Right kidney (tissue), 1 donor: Measurements from ENCODE around the gene SCGB1A1.

Experiments
- DNase-seq: peaks from one replicate; pipeline ENCODE4 v3.0.0-alpha.2; 2016

SCGB1A1 gene

DNA sequence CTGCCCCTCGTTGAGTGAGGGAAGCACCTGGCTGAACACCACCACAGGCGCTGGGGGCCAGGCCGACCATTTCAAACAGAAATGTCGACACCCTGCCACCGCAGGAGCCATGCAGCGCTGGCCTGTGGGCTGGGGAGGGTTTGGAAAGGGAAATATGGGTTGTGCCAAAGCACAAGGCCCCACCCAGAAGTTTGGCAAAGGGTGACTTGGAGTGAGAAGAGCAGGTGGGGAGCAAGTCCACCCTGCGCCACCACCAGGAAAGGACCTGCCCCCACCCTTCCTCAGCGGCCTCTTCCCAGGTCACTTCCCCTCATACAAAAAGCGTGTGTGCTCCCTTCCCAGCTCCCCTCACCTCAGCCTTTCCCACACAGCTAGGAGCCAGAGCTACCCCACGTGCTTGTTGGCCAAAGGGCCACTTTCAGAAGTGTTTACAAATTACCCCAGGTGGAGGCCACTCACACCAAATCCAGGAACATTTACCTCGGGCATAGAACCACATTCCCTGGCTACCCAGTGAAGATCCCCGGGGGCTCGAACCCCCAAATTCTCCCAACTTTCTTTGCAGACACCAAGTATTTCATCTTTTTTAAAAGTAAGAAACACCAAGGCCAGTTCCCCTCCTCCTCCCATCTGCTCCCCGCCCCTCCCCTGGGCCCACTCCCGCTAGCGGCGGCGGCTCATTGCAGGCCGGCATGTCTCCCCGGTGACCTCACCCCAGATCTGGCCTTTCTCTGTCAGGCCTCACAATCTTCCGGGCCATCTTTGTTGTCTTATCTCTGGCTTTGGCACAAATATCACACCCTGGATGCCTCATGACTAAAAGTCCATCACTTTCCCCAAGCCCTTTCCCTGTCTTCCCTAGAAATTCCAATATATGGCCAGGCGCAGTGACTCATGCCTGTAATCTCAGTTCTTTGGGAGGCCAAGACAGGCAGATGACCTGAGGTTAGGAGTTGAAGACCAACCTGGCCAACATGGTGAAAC, 20.5 kb upstream of the SCGB1A1 start:
- DNase-seq = no peak

DNA sequence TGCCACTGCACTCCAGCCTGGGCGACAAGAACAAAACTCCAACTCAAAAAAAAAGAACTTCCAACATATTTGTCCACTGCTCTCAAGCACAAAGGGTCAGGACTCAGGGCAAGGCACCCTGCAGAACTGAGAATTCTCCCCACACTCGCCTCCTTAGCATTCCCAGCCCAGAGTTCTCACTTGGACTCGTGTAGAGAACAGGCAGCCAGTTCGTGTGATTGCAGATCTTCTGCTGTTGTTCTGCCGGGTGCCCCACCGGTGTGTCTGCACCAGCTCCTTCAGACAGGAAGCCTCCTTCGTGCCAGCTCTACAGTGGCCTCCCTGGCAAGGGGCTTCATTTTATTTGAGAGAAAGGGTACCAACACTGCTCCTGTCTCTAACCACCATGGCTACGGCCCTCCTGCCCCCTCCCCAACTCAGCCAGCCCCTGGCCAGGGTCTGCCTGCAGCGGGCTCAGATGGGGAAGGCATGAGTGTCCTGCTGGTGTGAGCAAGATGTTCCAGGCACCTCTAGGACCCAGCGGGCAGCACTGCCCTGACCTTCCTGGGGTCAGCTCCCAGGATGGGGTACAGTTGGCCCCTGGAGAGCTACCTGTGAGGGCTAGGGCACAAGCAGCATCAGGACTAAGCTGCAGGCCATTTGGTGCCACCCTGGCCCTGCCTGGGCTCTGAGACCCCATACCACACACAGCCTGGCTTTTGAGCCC, 19.5 kb upstream of the SCGB1A1 start:
- no peak for DNase-seq

DNA sequence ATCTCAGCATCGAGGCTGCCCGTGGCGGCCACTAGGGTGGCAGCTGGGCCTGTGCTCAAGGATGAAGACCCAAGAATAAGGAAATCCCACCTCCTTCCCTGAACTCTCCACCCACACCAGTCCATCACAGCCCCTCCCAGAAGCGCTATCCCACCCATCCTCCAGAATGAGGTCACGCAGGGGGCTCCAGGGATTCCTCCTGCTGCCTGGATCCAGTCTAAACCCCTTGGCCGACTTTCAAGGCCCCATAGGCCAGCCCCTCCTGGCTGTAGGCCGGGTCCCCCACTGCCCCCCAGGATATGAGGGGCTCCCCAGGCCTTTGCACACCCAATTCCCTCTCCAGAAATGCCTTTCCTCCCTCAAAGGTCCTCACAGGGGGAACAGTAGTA, 19.0 kb upstream of the SCGB1A1 start:
- DNase-seq = no peak

DNA sequence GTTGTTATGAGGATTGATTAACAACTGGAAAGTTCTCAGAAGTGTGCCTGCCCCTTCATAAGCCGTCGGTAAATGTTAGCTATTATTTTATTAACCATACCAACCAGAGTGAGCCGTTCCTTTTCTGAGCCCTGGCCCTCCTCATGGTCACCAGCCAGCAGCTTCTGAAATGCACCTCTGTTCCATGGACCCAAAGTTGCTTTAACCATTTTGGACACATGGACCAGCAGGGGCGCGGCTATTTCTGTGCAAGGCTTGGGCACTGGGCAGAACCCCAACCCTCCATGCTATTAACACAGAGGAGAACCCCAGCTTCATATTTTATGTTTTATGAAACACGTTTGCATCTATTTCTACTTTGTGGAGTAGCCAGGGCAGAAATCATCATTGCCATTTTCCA, 18.6 kb upstream of the SCGB1A1 start:
- DNase-seq = no peak

DNA sequence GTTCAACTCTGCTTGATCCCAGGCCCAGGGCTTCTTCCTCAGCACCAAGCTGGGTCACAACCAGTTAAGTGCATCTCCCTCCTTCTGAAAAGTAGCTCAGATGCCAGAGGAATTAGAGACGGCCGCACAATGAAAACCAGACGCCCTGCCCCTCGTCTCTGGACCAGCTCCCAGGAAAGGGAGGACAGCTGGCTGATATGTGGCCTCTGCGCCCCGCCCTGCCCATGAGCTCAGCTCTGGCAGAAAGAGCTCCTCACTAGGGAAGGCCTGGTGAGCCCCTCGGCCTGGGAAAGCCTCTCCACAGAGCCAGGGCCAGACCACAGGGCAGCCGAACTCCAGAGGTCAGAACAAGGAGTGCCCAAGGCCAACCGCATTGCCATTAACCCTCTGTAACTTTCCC, 18.1 kb upstream of the SCGB1A1 start:
- no peak for DNase-seq

DNA sequence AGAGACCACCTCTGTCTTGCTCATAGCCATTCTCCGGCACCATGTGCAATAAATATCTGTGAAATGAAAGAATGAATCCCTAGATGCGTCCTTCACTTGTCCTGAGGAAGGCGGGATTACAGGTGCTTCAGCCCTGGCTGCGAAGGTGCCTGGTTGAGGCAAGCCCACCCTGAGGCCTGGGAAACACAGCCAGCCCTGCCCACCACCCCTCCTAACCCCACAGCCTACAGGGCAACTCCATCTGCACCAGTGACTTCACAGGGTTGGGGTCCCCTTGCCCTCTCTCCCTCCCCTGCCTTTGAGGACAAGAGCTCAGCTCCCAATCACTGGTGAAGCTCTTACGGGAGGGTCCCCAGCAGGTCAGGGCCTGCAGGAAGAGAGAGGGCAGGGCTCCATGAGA, 17.5 kb upstream of the SCGB1A1 start:
- DNase-seq = no peak

DNA sequence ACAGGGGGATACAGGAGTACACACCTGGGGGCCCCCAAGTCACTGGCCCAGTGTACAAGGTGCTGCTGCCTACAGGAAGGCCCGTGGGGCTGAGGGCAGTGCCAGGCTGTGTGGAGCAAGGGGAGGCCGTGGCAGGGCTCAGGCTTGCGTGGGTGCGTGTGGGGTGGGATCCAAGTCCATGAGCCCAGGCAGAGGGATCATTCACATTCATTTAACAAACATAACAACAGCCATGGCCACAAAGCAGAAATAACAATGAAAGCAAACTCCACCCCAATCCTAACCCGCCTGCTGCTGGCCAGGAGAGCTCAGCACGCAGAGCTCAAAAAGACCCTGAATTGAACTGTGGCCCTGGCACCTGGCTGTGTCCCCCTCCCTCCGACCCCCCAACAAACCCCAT, 17.0 kb upstream of the SCGB1A1 start:
- no peak for DNase-seq

DNA sequence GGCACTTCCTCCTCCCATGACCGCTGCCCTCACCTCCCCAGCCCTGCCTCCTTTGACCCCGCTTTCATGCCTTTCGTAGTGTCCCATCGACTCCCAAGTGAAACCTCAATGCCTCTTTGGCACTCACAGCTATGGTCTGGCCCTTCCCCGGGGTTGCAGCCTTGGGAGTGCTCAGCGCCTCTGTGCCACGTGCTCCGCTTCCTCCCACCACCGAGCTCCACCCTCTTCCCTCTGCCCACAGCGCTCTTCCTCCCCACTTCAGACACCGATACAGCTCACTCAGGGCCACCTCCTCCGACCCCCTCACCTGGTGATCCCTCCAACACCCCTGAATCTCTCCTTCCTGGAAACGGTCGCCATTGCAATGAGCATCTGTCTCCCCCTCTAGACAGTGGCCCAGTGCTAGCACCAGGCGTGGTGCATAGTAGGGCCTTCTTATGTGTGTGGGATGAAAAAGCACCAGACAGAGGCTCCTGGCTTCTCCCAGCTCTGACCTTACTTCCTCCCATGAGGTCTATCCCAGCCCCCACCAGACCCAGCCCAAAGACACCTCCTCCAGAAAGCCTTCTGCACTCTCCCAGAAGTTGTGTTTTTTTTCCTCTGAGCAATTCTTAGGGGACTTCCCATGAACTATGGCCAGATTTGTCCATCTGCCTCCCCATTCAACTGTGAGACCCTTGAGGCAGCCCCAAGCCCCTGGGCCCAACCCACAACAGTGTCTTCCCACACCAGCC, 16.4 kb upstream of the SCGB1A1 start:
- DNase-seq = no peak

DNA sequence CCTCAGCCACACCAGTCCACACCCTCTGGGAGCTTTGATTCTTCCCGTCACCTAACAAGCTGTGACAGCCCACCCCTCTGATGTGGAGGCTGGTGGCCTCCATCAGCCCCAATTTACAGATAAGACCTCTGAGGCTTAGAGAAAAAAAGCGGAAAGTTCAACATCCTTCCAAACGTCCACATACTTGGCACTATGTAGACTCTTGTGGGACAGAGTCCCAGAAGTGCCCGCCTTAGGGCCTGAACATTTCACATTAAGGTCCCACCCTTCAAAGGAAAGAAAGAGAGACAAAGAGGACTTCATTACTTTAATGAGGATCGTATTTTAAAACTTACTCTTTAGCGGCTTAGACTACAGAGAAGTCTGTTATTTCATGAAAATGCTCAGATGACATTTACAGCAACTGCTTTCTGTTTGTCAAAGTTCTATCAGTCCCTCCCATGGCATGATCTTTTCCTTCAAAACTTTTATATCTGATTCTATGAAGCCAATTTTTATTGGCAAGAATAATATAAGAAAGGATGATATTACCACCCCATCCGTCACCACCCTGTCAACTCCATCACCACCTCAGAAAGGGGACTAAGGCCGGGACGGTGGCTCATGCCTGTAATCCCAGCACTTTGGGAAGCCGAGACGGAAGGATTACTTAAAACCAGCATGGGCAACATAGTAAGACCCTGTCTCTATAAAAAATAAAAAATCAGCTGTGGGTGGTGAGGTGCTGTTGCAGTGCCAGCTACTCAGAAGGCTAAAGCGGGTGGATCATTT, 15.7 kb upstream of the SCGB1A1 start:
- DNase-seq = no peak

DNA sequence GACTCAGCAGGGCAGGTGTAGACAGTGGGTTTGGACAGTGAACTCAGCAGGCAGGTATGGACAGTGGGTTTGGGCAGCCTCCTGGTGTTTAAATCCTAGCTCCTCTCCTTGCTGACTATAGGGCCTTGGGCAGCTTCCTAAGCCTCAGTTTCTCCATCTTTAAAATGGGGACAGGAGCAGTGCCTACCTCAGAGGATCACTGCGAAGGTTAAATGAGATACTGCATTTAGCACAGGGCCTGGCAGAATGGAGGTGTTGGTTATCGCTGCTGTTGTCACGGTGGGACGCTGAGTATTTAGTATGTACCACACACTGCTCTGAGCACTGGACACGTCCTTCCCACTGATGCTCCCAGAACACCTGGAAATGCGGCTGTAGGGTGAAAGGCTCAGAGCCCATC, 14.4 kb upstream of the SCGB1A1 start:
- no peak for DNase-seq

DNA sequence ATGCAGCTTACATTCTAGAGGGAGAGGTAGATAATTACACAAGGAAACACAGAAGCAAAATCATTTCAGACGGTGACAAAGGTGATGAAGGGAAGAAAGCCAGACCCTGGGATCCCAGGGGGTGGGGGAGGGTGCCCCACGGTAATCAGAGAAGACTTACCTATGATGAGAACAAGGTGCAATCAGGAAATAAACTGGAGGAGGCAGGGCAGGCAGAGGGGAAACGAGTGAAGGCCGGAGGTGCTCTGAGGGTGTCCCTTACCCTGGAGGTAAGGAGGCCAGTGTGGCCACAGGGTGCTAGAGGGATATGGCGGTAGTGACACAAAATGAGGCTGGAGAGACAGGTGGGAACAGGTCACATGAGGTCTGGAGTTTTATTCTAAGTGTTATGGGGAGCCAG, 13.9 kb upstream of the SCGB1A1 start:
- DNase-seq = no peak

DNA sequence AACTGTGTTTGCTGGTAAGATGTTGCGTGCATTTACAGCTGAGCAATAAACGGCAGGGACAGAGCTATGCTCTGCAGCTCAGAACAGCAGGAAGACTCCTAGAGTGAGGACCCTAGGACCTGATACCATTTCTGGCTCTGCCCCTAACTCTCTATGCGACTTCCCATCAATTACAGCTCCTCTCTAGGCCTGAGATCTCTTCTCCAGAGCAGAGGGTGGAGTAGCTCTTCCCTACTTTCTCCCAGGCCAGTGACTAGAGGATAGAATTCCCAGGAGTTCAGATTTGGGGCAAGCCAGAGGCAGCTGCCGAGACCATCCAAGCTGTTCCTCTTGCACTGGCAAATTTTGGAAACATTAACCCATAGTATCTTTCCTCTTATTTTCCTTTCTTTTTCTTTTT, 12.8 kb upstream of the SCGB1A1 start:
- no peak for DNase-seq

DNA sequence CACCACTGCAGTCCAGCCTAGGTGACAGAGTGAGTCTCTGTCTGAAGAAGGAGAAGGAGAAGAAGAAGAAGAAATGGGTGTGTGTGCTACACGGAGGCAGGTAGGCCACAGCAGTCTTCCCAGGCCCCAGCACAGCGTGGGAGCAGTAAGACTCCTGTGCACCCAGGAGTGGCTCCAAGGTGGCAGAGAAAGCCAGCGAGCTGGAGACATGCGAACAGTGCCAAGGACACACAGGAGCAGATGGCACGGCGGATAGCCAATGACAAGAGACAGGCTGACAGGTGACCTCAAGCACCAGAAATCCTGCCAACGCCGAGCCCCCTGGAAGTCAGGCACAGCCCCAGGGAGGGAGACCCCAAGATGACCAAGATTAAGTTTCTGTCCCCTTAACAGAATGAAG, 9.0 kb upstream of the SCGB1A1 start:
- DNase-seq = no peak

DNA sequence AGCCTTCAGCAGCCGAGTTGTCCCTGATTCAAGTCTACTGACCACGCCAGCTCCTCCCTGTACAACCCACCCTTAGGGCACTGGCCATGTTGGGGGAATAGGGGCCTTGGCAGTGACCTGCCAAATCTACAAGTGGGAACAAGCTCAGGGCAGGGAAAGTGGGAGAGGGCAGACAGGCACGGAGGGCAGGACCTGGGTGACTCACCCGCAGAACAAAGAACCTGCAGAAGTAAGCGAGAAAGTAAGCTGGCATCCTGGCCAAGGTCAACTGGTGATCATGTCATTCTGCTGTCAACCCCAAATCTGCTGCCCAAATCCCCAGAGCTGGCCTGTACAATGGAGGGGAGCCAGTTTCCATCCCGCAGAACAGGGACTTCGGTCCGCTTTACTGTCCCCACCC, 7.9 kb upstream of the SCGB1A1 start:
- no peak for DNase-seq

DNA sequence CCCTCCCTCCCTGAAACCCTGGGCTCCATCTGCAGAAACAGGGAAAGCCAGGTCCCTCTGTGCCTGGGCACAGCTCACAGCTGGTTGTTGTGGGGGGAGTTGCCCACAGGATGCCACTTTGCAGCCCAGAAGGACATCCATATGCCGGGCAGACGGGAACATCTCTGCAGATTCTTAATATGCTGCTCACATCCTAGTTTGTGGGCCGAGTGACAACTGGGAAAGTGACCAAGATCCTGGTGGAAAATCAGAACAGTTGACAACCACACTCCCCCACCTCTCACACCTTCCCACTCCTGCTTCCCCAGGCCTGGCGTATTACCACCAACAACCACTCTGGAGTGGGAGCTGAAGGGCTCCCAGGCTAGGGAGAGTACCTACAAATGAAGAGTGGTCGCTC, 7.3 kb upstream of the SCGB1A1 start:
- DNase-seq = no peak

DNA sequence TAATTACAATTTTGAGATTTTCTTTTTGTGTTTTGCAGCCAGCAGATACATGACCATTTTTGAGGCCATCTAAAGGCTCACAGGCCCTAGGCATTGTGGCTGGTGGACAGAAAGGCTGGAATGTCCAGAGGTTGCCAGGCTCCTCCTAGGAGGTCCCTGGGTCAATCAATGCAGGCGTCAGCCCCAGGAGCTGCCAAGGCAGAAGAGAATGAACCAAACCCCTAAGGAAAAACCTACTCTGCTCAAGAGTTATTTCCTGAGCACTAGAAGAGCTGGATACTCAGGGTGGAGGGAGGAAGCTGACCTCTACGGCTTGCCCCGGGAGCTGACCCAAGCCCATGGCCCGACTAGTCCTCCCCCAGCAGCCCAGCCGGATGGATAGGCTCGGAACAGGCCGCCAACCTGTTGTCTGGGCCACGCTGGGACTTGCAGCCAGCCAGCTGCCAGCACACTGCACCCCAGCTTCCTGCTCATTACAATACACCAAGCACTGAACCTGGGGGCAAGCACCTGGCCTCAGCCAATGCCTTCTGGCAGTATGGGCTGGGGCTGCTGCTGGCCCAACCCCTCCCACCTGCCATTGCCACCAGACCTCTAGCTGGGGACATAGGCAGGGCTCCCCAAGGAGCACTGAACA, 5.7 kb upstream of the SCGB1A1 start:
- no peak for DNase-seq

DNA sequence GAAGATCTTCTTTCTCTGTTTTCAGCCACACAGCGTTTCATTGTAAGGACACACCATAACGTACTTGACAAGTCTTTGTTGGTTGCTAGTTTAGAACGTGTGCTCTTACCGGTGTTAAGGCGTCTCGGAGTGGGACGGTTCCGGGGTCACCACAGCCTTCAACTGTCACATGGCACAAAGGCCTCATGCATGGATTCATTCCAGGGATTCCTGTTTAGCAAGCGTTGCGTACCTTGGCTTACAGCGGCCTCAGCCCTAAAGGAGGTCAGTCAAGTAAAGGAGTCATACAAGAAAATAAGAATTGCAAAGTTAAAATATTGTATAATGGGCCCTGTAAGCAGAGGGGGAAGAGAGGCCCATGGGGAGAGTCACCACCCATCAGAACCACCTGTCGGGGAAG, 2.2 kb upstream of the SCGB1A1 start:
- DNase-seq = no peak

DNA sequence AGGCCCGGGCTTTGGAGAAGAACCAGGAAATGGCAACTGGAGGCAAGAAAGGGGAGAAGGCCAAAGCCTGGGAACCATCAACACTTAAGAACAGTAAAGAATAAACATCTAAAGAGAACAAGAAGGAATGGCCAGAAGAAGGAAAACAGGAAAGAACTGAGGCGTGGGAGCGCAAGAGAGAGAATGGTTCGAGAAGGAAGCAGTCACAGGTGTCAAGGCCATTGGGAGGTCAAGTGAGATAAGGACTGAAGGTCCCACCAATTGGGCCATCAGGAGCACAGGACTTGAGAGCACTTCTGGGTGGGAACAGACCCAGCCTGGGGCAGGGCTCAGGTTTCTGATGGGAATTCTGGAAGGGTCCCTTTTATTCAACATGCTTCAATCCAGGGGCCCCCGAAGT, 697 bp upstream of the SCGB1A1 start:
- no peak for DNase-seq

DNA sequence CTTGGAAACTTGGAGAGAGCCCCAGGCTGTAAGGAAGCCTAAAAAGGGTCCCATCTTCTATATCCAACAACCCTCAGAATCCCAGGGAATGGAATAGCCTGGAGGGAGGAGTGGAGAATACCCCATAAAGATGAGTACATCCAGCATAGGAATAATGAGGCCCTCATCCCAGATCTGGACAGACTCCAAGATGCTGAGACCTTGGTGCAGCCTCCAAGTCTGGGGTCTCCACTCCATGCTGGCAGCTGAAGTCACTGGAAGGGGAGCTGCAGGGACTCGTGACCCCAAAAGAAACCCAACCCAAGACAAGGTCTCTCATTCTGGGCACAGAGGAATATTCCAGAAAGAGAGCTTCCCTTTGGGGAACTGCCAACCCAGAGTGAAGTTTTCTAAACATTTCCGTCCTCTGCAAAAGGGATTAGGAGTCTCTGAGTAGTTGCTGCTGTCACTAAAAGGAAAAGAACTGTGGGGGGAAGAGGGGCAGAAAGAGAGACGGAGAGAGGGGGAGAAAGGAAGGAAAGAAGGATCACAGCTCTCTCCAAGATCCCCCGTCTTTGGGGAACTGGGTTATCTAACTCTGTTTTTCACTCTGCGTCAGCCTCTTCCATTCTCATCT, 589 bp downstream of the SCGB1A1 start:
- DNase-seq = no peak

DNA sequence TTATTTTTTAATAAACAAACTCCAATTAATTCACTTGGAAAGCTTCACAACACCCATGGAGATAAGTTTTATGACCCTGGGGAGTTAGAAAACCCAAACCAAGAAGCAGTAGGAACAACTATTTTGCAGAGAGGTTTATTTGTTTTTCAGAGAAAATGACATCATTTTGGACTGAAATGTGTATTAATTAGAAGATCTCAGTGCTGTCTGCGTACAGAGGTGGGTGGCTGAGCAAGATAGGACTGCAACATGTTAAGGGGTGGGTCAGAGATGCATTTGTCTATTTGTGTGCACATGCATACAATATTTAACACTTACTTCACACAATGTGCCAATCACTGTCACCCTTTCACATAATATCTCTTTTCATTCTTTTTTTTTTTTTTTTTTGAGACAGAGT, 1.1 kb downstream of the SCGB1A1 start:
- DNase-seq = no peak

DNA sequence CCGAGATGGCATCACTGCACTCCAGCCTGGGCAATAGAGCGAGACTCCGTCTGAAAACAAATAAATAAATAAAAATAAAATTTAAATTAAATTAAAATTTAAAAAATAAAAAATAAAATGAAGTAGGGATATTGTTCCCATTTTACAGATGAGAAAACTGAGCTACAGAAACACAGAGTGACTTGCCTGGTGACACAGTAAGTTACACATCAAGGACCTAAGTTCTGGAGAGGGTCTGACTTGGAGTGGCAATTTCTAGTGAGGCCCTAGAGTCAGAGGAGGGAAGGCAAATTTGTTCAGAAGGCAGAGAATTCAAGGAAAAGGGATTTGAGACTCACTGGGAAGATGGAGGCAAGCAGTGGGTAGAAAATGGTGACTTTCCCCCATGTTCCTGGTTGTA, 2.0 kb downstream of the SCGB1A1 start:
- no peak for DNase-seq
